Measurements from ENCODE around the gene IL4R.
"Not testable (repeated sequence)": the region's sequence is repeated elsewhere in the genome, so short reads cannot be mapped to it uniquely, and the experiment has no call there.

Gene IL4R

DNA sequence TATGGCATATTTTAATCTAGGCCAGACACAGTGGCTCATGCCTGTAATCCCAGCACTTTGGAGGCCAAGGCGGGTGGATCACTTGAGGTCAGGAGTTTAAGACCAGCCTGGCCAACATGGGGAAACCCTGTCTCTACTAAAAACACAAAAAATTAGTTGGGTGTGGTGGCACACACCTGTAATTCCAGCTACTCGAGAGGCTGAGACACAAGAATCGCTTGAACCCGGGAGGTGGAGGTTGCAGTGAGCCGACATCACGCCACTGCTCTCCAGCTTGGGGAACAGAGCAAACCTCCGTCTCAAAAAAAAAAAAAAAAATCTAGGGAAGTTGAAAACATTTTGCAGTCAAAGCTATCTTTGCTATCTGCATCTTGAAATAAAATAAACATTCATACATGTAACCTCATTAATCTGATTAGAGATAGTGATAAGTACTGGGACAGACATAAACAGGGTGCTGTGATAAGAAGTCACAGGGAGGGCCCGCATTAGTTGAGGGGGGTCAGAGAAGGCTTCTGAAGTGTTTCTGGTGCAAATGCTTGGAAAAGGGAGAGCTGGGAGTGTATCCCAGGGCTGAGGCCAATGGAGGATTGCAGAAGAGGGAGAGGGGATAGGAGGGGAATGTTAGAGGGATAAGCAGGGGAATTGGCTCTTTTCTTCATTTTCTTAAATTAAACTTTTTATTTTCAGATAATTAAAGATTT is 15.8 kb downstream of the IL4R start:
- not testable (repeated sequence) for DNase-seq (ENCODE audit: low read depth in 2 of 2)

- no peak for DNase-seq (ENCODE audit: low read depth in 2 of 2)
These were observed 16.8 kb downstream of the IL4R start for GRCh38 chr16:27330542-27330941.

DNA sequence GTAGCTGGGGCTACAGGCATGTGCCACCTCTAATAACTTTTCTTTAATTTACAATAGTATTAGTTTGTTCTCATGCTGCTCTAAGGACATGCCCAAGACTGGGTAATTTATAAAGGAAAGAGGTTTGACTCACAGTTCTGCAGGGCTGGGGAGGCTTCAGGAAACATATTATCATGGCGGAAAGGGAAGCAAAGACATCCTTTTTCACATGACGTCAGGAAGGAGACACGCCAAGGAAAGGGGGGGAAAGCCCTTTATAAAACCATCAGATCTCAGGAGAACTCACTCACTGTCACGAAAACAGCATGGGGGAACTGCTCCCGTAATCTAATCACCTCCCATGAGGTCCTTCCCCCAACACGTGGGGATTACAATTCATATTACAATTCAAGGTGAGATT is 18.3 kb downstream of the IL4R start:
- DNase-seq (ENCODE audit: low read depth in 2 of 2), result no peak

GRCh38 chr16:27333104-27333503 is 19.3 kb downstream of the IL4R start:
- DNase-seq (ENCODE audit: low read depth in 2 of 2), result no peak

- DNase-seq (ENCODE audit: low read depth in 2 of 2), result no peak
These were observed 19.8 kb downstream of the IL4R start for GRCh38 chr16:27333549-27333948.

GRCh38 chr16:27334192-27334764 is 20.5 kb downstream of the IL4R start:
- no peak for DNase-seq (ENCODE audit: low read depth in 2 of 2)

DNA sequence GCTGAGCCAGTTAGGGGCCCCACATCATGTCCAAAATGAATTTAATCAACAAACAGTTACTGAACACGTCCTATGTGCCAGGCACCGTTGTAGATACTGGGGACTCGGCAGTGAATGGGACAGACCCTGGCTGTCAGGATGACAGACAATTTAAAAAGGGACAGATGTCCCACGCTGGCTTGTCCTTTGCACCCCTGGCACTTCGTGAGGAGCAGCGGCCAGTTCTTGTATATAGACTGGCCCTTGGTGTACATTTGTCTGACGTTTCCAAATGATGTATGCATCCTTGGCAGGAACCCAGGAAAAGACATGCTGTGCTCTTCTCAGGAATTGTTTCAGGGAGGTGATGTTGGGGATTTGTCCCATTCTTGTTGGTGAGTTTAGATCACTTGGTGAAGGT is 21.1 kb downstream of the IL4R start:
- no peak for DNase-seq (ENCODE audit: low read depth in 2 of 2)

- no peak for DNase-seq (ENCODE audit: low read depth in 2 of 2)
These were observed 21.7 kb downstream of the IL4R start for GRCh38 chr16:27335349-27336053.

GRCh38 chr16:27337024-27337423 is 23.2 kb downstream of the IL4R start:
- DNase-seq (ENCODE audit: low read depth in 2 of 2), result no peak

DNA sequence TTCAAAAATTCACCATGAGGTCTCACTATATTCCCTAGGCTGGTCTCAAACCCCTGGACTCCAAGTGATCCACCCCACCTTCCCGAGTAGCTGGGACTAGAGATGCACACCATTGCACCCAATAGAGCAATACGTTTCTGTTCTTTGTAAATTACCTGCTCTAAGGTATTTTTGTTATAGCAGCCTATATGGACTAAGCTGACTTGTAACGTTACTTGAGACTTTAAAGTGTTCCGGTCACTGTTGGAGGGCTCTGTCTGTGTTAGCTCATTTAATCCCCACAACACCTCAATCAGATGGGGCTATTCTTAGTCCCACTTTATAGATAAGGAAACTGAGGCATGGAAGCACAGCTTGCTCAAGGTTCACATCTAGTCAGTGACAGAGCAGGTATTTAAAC is 25.4 kb downstream of the IL4R start:
- DNase-seq (ENCODE audit: low read depth in 2 of 2), result no peak

DNA sequence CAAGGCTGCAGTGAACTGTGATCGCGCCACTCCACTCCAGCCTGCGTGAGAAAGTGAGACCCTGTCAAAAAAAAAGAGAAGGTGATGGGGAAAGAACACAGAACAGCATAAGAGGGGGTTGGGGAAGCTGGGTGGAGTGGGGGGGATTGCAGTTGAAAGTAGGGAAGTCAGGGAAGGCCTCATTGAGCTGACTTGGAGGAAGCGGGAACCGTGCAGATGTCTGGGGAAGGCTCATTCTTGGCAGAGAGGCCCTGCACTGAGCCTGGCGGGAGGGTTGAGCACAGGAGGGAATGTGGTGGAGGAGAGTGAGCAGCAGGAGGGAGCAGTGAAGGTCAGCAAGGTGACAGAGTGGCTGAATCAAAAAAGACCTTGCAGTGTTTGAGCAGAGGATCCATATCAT is 26.9 kb downstream of the IL4R start:
- DNase-seq (ENCODE audit: low read depth in 2 of 2), result no peak

DNA sequence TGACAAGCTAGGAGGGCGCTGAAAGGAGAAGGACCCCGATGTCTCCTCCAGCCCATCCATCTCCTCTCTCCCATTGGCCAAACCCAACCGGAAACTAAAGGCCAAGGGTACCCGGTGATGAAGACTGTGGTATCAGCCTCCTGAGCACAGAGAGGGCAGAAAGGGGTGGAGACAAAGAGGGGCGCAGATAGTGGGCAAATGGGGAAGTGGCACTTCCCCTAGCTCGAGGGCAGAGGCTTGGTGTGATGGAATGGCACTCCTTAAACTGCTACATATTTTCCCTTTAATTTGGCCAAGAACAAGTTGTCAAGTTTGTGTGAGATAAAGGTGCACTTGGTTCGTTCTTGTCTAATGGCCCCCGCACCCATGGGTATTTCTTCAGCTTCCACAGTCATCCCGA is 27.8 kb downstream of the IL4R start:
- no peak for DNase-seq (ENCODE audit: low read depth in 2 of 2)

- no peak for DNase-seq (ENCODE audit: low read depth in 2 of 2)
These were observed 28.2 kb downstream of the IL4R start for GRCh38 chr16:27341971-27342370.

- DNase-seq (ENCODE audit: low read depth in 2 of 2), result no peak
These were observed 30.9 kb downstream of the IL4R start for GRCh38 chr16:27344721-27345120.

DNA sequence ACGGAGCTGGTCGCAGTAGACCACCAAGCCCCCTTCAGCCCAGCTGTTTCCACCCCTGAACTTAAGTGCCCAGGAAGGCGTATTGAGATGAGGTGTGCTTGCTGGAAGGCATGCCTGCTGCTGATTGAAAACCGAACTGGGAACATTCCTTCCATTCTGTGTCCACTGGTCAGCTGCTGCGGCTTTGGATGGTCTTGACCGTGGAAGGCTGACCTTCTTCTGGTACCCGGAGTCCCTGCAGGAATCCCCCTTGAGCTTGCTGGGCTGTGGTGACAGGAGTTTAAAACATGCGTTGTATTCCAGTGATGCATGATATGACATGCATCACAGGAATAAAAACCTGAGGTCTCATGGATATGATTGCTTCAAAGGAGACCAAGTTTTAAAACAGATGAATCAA is 31.4 kb downstream of the IL4R start:
- no peak for DNase-seq (ENCODE audit: low read depth in 2 of 2)

DNA sequence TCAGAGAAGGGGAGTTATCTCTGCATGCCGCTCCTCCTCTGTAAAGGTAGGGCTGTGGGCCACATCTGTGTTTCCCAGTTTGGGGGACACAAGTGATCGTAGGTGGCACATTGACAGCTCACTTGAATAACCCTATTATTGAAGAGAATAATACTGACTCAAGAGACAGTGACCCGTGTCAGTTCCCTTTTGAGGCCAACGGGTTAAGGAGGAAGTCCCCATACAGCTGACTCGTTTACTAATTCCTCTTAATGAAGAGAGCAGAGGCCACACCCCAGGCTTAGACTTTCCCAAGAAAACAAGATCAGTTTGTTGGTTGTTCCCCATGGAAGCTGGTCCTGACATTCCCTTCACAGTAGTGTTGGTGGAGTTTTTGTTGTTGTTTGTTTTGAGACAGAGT is 33.0 kb downstream of the IL4R start:
- no peak for DNase-seq (ENCODE audit: low read depth in 2 of 2)

DNA sequence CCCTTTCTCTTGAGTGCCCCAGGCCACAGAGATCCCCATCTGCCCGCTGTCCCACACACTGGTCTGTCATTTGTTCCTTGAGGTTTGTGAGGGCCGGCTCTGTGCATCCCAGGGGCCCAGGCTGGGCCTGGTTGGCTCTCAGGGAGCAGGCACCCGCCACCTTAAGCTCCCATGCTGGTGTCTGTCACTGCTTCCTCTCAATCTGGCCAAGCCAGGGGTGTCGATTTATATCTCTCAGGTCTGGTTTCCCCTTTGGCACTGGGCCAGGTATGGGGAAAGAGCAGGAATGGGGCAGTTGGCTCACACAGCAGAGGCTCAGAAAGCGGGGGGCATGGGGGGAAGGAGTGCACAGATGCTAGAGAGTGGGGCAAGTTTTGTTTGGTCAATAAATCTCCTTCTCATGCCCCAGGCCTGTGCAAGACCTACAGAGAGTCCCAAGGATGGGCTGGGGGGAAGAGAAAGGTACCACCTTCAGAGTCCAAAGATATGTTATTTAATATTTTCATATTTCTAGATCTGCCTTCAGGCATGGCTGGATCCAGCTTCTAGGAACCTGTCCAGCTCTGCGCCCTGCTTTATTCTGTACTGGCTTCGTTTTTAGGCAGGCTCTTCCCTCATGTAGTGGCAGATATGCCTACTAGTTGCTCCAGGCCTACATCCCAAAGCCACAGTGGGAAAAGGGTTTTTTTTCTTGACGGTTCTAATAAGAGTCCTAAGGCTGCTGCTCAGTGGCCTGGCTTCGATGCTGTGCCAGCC is 34.3 kb downstream of the IL4R start:
- no peak for DNase-seq (ENCODE audit: low read depth in 2 of 2)

- DNase-seq (ENCODE audit: low read depth in 2 of 2), result no peak
These were observed 35.5 kb downstream of the IL4R start for GRCh38 chr16:27349276-27349675.

GRCh38 chr16:27350006-27350405 is 36.2 kb downstream of the IL4R start:
- DNase-seq (ENCODE audit: low read depth in 2 of 2), result no peak

DNA sequence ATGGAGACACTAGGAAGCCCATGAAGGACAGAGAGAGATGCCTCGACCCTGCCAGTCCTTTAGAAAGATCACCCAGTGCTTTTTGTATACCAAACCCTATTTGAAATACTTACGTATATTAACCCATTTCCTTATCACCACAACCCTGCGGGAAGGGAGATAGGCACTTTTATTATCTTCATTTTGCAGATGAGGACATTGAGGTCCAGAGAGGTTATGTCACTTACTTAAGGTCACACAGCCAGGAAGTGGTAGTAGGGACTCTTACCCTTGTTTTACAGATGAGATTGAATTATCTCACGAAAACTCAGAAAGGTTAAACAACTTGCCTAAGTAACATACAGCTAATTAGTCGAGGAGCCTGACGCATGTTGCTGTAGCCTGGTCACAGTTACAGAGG is 38.2 kb downstream of the IL4R start:
- DNase-seq (ENCODE audit: low read depth in 2 of 2), result no peak

DNA sequence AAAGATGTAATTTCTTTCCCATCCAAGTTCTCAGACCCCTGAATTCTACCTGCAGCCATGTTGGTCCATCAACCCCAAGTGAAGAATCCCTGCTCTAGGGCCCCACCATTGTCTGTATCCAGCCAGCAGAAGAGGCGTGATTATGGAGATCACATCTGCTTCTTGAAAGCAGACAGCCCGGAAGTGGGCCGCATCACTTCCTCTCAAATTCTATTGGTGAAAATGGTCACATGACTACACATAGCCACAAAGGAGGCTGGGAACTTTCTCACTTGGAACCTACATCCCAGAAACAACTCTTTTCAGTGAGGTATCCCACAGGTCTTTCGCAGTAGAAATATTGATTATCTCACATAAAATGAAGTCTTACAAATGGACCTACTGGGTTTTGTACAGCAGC is 40.1 kb downstream of the IL4R start:
- DNase-seq (ENCODE audit: low read depth in 2 of 2), result no peak

DNA sequence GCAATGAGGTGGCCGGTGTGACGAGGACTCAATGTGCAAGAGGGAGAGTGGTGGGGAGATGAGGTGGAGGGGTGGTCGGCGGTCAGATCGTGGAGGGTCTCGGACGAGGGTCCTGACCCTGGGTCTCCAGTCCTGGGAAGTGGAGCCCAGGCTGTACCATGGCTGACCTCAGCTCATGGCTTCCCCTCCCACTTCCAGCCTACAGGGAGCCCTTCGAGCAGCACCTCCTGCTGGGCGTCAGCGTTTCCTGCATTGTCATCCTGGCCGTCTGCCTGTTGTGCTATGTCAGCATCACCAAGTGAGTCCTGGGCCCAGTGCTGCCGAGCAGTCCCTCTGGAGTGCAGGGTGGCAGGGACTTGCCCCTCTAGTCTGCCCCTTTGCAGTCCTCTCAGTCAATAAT is 41.8 kb downstream of the IL4R start:
- no peak for DNase-seq (ENCODE audit: low read depth in 2 of 2)

GRCh38 chr16:27356794-27357193 is 43.0 kb downstream of the IL4R start:
- no peak for DNase-seq (ENCODE audit: low read depth in 2 of 2)

All from stimulated activated CD4-positive, alpha-beta T cell treated with anti-CD3 and anti-CD28 coated beads, Interleukin-4, amount 100 ng/mL, for 48 hours (primary cell).